HG02798 (cell line): ENCODE results near the gene MLLT3.

Experiments
- ATAC-seq: cut with Tn5 transposase; IDR thresholded peaks from one replicate; pipeline ENCODE4 v1.9.1; 2021; ENCODE audit warnings: mild to moderate bottlenecking; ENCODE audit not compliant: unreplicated experiment, poor library complexity

The MLLT3 gene

DNA sequence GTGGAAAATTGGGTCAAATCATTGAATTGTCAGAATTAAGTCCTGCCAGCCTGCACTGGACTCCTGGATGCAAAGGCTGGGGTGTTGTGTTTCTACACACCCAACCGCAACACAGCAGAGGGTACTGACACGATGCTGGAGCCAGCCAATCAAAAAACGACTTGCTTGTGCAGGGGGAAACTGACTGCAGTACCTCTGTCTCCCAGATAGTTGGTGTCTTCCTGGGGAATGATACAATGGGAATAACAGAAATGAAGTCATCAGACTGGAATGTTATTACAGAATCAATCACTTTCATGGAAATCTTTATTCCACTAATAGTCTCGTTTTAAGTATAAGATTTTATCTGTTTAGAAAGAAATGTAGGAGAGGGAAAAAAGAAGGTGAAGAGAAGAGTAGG, 330.3 kb downstream of the MLLT3 start:
- ATAC-seq, result no peak
